SK-N-SH treated with all-trans-retinoic acid at 6 μM for 48 hours (cell line): ENCODE measurements around the gene RGS9BP.

Experiments used
- ATAC-seq: fragments of 200-7000 bp; cut with Tn5 transposase; 3 replicates; pipeline ENCODE4 v1.9.1; 2020; ENCODE audit warnings: mild to moderate bottlenecking, moderate library complexity
- ARNTL ChIP-seq: fragments of 450-650 bp; formaldehyde crosslinking; IDR thresholded peaks from 2 replicates; pipeline ENCODE4 v1.5.0; 2020; ENCODE audit warnings: low read depth, mild to moderate bottlenecking, moderate library complexity, borderline replicate concordance
- CREB5 ChIP-seq: fragments of 250-450 bp; sonication (Bioruptor Pico); IDR thresholded peaks from 2 replicates; pipeline ENCODE4 v1.5.1; 2020; ENCODE audit warnings: low read depth, mild to moderate bottlenecking, moderate library complexity
- CSDC2 ChIP-seq: fragments of 250-450 bp; sonication (Bioruptor Pico); IDR thresholded peaks from 2 replicates; pipeline ENCODE4 v1.5.0; 2020; ENCODE audit warnings: mild to moderate bottlenecking, moderate library complexity
- CSRNP3 ChIP-seq: fragments of 250-450 bp; sonication (Bioruptor Pico); IDR thresholded peaks from 2 replicates; pipeline ENCODE4 v1.5.1; 2021; ENCODE audit warnings: mild to moderate bottlenecking, moderate library complexity
- ESRRG ChIP-seq: fragments of 250-450 bp; sonication (Bioruptor Pico); IDR thresholded peaks from 2 replicates; pipeline ENCODE4 v1.6.1; 2021; ENCODE audit warnings: mild to moderate bottlenecking
- GLIS3 ChIP-seq: fragments of 250-450 bp; sonication (Bioruptor Pico); IDR thresholded peaks from 2 replicates; pipeline ENCODE4 v1.5.0; 2020; ENCODE audit warnings: mild to moderate bottlenecking, moderate library complexity
- ISL1 ChIP-seq: fragments of 250-450 bp; sonication (Bioruptor Pico); IDR thresholded peaks from 2 replicates; pipeline ENCODE4 v2.1.2; 2022; ENCODE audit warnings: mild to moderate bottlenecking, moderate library complexity
- PATZ1 ChIP-seq: fragments of 250-450 bp; sonication (Bioruptor Pico); IDR thresholded peaks from 2 replicates; pipeline ENCODE4 v1.8.0; 2020; ENCODE audit warnings: mild to moderate bottlenecking, moderate library complexity, borderline replicate concordance
- POU6F1 ChIP-seq: fragments of 250-450 bp; sonication (Bioruptor Pico); IDR thresholded peaks from 2 replicates; pipeline ENCODE4 v1.8.0; 2021; ENCODE audit warnings: low read depth, mild to moderate bottlenecking, moderate library complexity, borderline replicate concordance
- PPARA ChIP-seq: fragments of 250-450 bp; sonication (Bioruptor Pico); IDR thresholded peaks from 2 replicates; pipeline ENCODE4 v1.5.0; 2020; ENCODE audit warnings: mild to moderate bottlenecking, borderline replicate concordance
- RARB ChIP-seq: fragments of 250-450 bp; sonication (Bioruptor Pico); IDR thresholded peaks from 2 replicates; pipeline ENCODE4 v1.8.0; 2021; ENCODE audit warnings: mild to moderate bottlenecking, moderate library complexity
- SNAI2 ChIP-seq: fragments of 250-450 bp; sonication (Bioruptor Pico); IDR thresholded peaks from 2 replicates; pipeline ENCODE4 v1.5.0; 2020; ENCODE audit warnings: mild to moderate bottlenecking, moderate library complexity
- TOX ChIP-seq: fragments of 250-450 bp; sonication (Bioruptor Pico); IDR thresholded peaks from 2 replicates; pipeline ENCODE4 v1.8.0; 2021; ENCODE audit warnings: mild to moderate bottlenecking, moderate library complexity, borderline replicate concordance
- TSHZ2 ChIP-seq: fragments of 250-450 bp; sonication (Bioruptor Pico); IDR thresholded peaks from 2 replicates; pipeline ENCODE4 v1.5.0; 2020; ENCODE audit warnings: mild to moderate bottlenecking, moderate library complexity
- ZC3H10 ChIP-seq: fragments of 250-450 bp; sonication (Bioruptor Pico); IDR thresholded peaks from 2 replicates; pipeline ENCODE4 v1.5.1; 2021; ENCODE audit warnings: mild to moderate bottlenecking, moderate library complexity
- ZFP3 ChIP-seq: fragments of 250-450 bp; sonication (Bioruptor Pico); IDR thresholded peaks from 2 replicates; pipeline ENCODE4 v1.5.0; 2020; ENCODE audit warnings: mild to moderate bottlenecking, moderate library complexity
- ZFP30 ChIP-seq: fragments of 450-650 bp; formaldehyde crosslinking; IDR thresholded peaks from 2 replicates; pipeline ENCODE4 v1.5.0; 2022; ENCODE audit warnings: mild to moderate bottlenecking, moderate library complexity
- ZNF565 ChIP-seq: fragments of 450-650 bp; formaldehyde crosslinking; conservative IDR thresholded peaks from 2 replicates; pipeline ENCODE4 v1.5.0; 2020; ENCODE audit warnings: low read depth, mild to moderate bottlenecking, moderate library complexity
- ZNF70 ChIP-seq: fragments of 450-650 bp; formaldehyde crosslinking; IDR thresholded peaks from 2 replicates; pipeline ENCODE4 v1.5.0; 2020; ENCODE audit warnings: mild to moderate bottlenecking, moderate library complexity

Gene RGS9BP

GRCh38 chr19:32719611-32720059 is 44.0 kb downstream of the RGS9BP start, which contains the start of gene TDRD12:
Gene TDRD12 (plus strand): TSS chr19:32719767. CDS start chr19:32720073, 306 bp downstream.
- no peak for TF ChIP-seq ZC3H10 (CRISPR knock-in tag)
- no peak for TF ChIP-seq SNAI2 (CRISPR knock-in tag)
- TF ChIP-seq ESRRG (CRISPR knock-in tag) = no peak
- TF ChIP-seq GLIS3 (CRISPR knock-in tag) = no peak
- TF ChIP-seq ZFP3 (CRISPR knock-in tag) = no peak
- TF ChIP-seq ZNF565 = no peak
- TF ChIP-seq ARNTL = no peak
- no peak for TF ChIP-seq RARB (CRISPR knock-in tag)
- no peak for TF ChIP-seq PATZ1 (CRISPR knock-in tag)
- TF ChIP-seq TSHZ2 = no peak
- no peak for TF ChIP-seq PPARA (CRISPR knock-in tag)
- TF ChIP-seq ZFP30 (CRISPR knock-in tag) = no peak
- TF ChIP-seq ISL1 (CRISPR knock-in tag) = no peak
- no peak for TF ChIP-seq CSDC2 (CRISPR knock-in tag)
- no peak for TF ChIP-seq CSRNP3
- TF ChIP-seq TOX (CRISPR knock-in tag) = no peak
- no peak for TF ChIP-seq ZNF70 (CRISPR knock-in tag)
- ATAC-seq = no peak

- ATAC-seq = no peak
- no peak for TF ChIP-seq CREB5 (CRISPR knock-in tag)
- no peak for TF ChIP-seq ZFP3 (CRISPR knock-in tag)
- TF ChIP-seq SNAI2 (CRISPR knock-in tag) = no peak
- TF ChIP-seq POU6F1 (CRISPR knock-in tag) = no peak
- TF ChIP-seq CSRNP3 = no peak
- TF ChIP-seq, all 23 proteins: peak for 0
Observed at GRCh38 chr19:32720216-32720935, 44.7 kb downstream of the RGS9BP start.

GRCh38 chr19:32720936-32721250 is 45.2 kb downstream of the RGS9BP start:
- no peak for ATAC-seq
- TF ChIP-seq GLIS3 (CRISPR knock-in tag) = no peak
- no peak for TF ChIP-seq POU6F1 (CRISPR knock-in tag)
- TF ChIP-seq PPARA (CRISPR knock-in tag) = no peak
- TF ChIP-seq TSHZ2 = no peak
- TF ChIP-seq ZNF70 (CRISPR knock-in tag) = no peak
- TF ChIP-seq ZNF565 = no peak
- no peak for TF ChIP-seq PATZ1 (CRISPR knock-in tag)
